Measurements from ENCODE around the gene GAD1. TPM values are rescaled to one million over a fixed set of nuclear protein-coding genes. Genes with fewer than 3 reads are reported as not detected.

GAD1 gene
- polyA plus RNA-seq, 2 of the 4 experiments (the other 2 are of a cell fraction): 0.15 to 0.48 TPM

DNA sequence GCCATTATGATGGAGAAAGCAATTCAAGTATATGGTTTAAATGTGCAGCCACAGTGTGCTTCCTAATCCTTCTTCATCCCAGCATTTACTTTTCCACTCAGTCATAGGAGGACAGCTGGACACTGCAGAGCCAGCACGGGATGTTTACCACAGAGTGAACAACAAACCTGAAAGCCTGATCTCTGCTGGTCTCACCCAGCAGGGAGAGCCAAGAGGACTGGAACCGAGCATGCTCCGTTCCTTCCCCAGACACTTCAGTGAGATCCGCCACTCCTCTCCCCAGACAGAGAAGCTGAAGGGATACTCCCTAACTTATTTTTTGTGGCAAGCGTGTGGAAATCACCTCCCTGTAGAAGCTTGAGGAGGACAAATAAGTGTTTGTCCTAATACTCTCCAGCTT lies 89.2 kb downstream of the GAD1 start (continued):
- TF ChIP-seq, protein P1, sequence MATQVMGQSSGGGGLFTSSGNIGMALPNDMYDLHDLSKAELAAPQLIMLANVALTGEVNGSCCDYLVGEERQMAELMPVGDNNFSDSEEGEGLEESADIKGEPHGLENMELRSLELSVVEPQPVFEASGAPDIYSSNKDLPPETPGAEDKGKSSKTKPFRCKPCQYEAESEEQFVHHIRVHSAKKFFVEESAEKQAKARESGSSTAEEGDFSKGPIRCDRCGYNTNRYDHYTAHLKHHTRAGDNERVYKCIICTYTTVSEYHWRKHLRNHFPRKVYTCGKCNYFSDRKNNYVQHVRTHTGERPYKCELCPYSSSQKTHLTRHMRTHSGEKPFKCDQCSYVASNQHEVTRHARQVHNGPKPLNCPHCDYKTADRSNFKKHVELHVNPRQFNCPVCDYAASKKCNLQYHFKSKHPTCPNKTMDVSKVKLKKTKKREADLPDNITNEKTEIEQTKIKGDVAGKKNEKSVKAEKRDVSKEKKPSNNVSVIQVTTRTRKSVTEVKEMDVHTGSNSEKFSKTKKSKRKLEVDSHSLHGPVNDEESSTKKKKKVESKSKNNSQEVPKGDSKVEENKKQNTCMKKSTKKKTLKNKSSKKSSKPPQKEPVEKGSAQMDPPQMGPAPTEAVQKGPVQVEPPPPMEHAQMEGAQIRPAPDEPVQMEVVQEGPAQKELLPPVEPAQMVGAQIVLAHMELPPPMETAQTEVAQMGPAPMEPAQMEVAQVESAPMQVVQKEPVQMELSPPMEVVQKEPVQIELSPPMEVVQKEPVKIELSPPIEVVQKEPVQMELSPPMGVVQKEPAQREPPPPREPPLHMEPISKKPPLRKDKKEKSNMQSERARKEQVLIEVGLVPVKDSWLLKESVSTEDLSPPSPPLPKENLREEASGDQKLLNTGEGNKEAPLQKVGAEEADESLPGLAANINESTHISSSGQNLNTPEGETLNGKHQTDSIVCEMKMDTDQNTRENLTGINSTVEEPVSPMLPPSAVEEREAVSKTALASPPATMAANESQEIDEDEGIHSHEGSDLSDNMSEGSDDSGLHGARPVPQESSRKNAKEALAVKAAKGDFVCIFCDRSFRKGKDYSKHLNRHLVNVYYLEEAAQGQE (IDR thresholded peaks at IDR 0.05): no peak
- TF ChIP-seq POLR2A (IDR thresholded peaks at IDR 0.05; ENCODE audit: low read length): no peak
- no peak for TF ChIP-seq PBX3 (IDR thresholded peaks at IDR 0.05)
- no peak for TF ChIP-seq FOXS1 (CRISPR knock-in tag; IDR thresholded peaks at IDR 0.05)
- TF ChIP-seq RAD21 (conservative IDR thresholded peaks at IDR 0.05 in 1 of 2, IDR thresholded peaks at IDR 0.05 in 1 of 2): no peak
- TF ChIP-seq MAFK (IDR thresholded peaks at IDR 0.05; ENCODE audit: partially characterized antibody): no peak
- TF ChIP-seq CHD2 (IDR thresholded peaks at IDR 0.05; ENCODE audit: low read length, partially characterized antibody): no peak
- no peak for TF ChIP-seq CBX2 (IDR thresholded peaks at IDR 0.05; ENCODE audit: borderline replicate concordance, low read depth)
- no peak for TF ChIP-seq ZNF302 (CRISPR knock-in tag; IDR thresholded peaks at IDR 0.05)
- no peak for TF ChIP-seq CHD4 (IDR thresholded peaks at IDR 0.05; ENCODE audit: borderline replicate concordance)

Small RNA genes within 50 kb of the gene (small RNA-seq; reads per million reads assigned to genes)
- 0 reads per million in 6 experiments for gene RF00019

Other genes starting within 250 kb of the GAD1 start
- not detected in 2 replicates for gene SP5, start 101.5 kb upstream of the GAD1 start, polyA plus RNA-seq (2011; rRNA removed)
- not detected in 3 replicates for gene SP5, start 101.5 kb upstream of the GAD1 start, polyA plus RNA-seq (2017; fragmentation: RNase III; extraction: RNeasy Plus Mini Kit Qiagen cat#74134 plus additional on column Dnase treatment)
- not detected in 2 replicates for gene ERICH2, start 46.5 kb upstream of the GAD1 start, polyA plus RNA-seq (2011; rRNA removed)
- not detected in 3 replicates for gene ERICH2, start 46.5 kb upstream of the GAD1 start, polyA plus RNA-seq (2017; fragmentation: RNase III; extraction: RNeasy Plus Mini Kit Qiagen cat#74134 plus additional on column Dnase treatment)
- gene GORASP2, start 112.4 kb downstream of the GAD1 start, polyA plus RNA-seq (2011; rRNA removed): 137 and 179 TPM in 2 replicates
- 90.1 to 91.7 TPM (median 90.5 TPM) in 3 replicates for gene GORASP2, start 112.4 kb downstream of the GAD1 start, polyA plus RNA-seq (2017; fragmentation: RNase III; extraction: RNeasy Plus Mini Kit Qiagen cat#74134 plus additional on column Dnase treatment)

All from A549 (cell line).